ENCODE data around the gene HSD17B14. TPM values are rescaled to one million over a fixed set of nuclear protein-coding genes. Genes with fewer than 3 reads are reported as not detected.

HSD17B14 gene
- total RNA-seq, 1 experiment from 2014 or later, result 11.2 TPM

DNA sequence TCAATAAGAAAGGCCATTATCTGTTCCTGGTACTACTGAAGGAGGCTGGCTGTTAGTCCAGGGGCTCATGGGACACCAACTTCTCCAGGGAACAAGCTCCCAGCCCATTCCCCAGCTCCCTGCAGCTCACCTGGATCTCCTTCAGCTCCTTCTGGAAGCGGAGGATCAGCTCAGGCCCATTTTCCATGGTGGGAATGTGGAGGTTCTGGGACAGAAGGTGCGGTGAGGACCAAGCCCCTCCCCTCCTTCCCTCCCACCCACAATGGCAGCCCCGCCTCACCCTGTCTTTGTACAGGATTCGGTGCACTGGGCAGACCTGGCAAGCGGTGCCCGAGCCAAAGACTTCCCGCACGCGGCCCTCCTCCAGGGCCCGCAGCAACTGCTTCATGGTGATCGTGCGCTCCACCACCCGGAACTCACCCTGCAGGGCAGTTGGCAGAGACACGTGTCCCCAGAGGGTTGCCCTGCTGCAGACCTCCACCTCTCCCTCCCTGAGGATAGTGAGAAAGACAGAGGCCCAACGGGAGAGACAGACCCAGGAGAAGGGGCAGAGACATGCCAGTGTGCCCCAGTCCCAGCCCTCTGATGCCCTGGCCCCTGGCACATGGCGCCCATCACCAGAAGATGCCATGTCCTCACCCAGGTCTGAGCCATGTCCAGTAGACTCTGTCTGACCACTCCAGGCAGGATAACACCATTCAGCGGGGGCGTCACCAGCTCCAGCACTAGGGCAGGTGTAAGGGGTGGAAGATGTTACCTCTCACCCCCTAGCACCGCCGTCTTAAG, 39.8 kb downstream of the HSD17B14 start:
- Histone ChIP-seq H3K23ac (ENCODE audit: insufficient read length, low read depth, low read length) (no peak overlapping the region), H3K4me1 (ENCODE audit: insufficient read depth, low read length) (peaks cover 6% of the 10 kb centered on the region; the same call in 1 of the 2 replicates), H3K27me3 (ENCODE audit: insufficient read depth, low read length) (no peaks in the 10 kb centered on the region), H2BK120ac (ENCODE audit: low read depth, low read length, poor library complexity, severe bottlenecking) (no peak overlapping the region), H3K4me2 (ENCODE audit: insufficient read depth, insufficient read length, low read length) (no peak overlapping the region), H3K79me2 (ENCODE audit: insufficient read depth, low read length) (no peaks in the 10 kb centered on the region), H2BK15ac (ENCODE audit: low read depth, low read length) (no peak overlapping the region), H3K79me1 (ENCODE audit: insufficient read depth, low read depth, low read length, poor library complexity, severe bottlenecking) (no peaks in the 10 kb centered on the region), H2AK5ac (ENCODE audit: insufficient read length, low read length) (no peak overlapping the region), H4K5ac (ENCODE audit: insufficient read length, low read depth, low read length) (no peak overlapping the region), H2BK20ac (ENCODE audit: low read depth, low read length, poor library complexity, severe bottlenecking) (no peak overlapping the region), H2BK5ac (ENCODE audit: insufficient read length, low read length) (no peak overlapping the region), H3K9ac (ENCODE audit: extremely low read depth, insufficient read length, low read length) (no peak overlapping the region), H2AFZ (ENCODE audit: low read length) (no peak overlapping the region), H3K14ac (ENCODE audit: insufficient read depth, low read length) (no peak overlapping the region), H4K20me1 (ENCODE audit: control insufficient read depth, insufficient read depth, insufficient read length) (no peaks in the 10 kb centered on the region), H3K56ac (ENCODE audit: insufficient read length, low read depth, low read length) (no peak overlapping the region), H3K9me3 (ENCODE audit: control insufficient read depth, low read depth, low read length) (no peaks in the 10 kb centered on the region), H3K4ac (ENCODE audit: low read depth, low read length) (no peak overlapping the region), H3K18ac (ENCODE audit: insufficient read length, low read depth, low read length) (no peak overlapping the region), H3T11ph (ENCODE audit: low read length) (no peak overlapping the region), H4K91ac (ENCODE audit: insufficient read length, low read depth, low read length) (no peak overlapping the region), H4K8ac (replicated peaks; ENCODE audit: insufficient read length, low read depth, low read length) (no peak overlapping the region), H3K27ac (ENCODE audit: insufficient read length, low read depth, low read length) (no peak overlapping the region), H2BK12ac (ENCODE audit: insufficient read length, low read depth, low read length) (no peak overlapping the region), H3K23me2 (ENCODE audit: insufficient read length, low read depth, low read length, poor library complexity, severe bottlenecking) (no peaks in the 10 kb centered on the region)
- TF ChIP-seq, protein P1, sequence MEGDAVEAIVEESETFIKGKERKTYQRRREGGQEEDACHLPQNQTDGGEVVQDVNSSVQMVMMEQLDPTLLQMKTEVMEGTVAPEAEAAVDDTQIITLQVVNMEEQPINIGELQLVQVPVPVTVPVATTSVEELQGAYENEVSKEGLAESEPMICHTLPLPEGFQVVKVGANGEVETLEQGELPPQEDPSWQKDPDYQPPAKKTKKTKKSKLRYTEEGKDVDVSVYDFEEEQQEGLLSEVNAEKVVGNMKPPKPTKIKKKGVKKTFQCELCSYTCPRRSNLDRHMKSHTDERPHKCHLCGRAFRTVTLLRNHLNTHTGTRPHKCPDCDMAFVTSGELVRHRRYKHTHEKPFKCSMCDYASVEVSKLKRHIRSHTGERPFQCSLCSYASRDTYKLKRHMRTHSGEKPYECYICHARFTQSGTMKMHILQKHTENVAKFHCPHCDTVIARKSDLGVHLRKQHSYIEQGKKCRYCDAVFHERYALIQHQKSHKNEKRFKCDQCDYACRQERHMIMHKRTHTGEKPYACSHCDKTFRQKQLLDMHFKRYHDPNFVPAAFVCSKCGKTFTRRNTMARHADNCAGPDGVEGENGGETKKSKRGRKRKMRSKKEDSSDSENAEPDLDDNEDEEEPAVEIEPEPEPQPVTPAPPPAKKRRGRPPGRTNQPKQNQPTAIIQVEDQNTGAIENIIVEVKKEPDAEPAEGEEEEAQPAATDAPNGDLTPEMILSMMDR (conservative IDR thresholded peaks at IDR 0.05), result no peak
- Mint-ChIP-seq H3K27me3 (ENCODE audit: low read depth) (no peaks in the 10 kb centered on the region; the same call in none of the 2 replicates), H3K4me3 (no peak overlapping the region), H3K27ac (no peak overlapping the region), H3K36me3 (ENCODE audit: insufficient read depth in 1 of 3, low read depth in 3 of 3) (no peaks in the 10 kb centered on the region; a peak in 1 of 7 replicates), H3K4me1 (peaks cover 19 to 20% of the 10 kb centered on the region in 2 experiments), H3K9me3 (0 out of 5 replicates have a peak, but pooled peaks cover 0 to 2% of the 10 kb centered on the region in 2 experiments)
- no CpG with 5 or more reads among the region's 20 CpGs for WGBS (ENCODE audit: extremely low coverage, insufficient read length, low lambda C conversion rate)
- DNase-seq, result no peak

Data from H9 (cell line).